ENCODE results near the gene NAALADL2. TPM values are rescaled to one million over a fixed set of nuclear protein-coding genes. Genes with fewer than 3 reads are reported as not detected.

The NAALADL2 gene
- total RNA-seq, 4 donors from 2014 or later = 7.0 to 34.7 (median 18.4) TPM

- H3K4me3 ChIP-seq = no peak overlapping the region
- TF ChIP-seq, protein P1, sequence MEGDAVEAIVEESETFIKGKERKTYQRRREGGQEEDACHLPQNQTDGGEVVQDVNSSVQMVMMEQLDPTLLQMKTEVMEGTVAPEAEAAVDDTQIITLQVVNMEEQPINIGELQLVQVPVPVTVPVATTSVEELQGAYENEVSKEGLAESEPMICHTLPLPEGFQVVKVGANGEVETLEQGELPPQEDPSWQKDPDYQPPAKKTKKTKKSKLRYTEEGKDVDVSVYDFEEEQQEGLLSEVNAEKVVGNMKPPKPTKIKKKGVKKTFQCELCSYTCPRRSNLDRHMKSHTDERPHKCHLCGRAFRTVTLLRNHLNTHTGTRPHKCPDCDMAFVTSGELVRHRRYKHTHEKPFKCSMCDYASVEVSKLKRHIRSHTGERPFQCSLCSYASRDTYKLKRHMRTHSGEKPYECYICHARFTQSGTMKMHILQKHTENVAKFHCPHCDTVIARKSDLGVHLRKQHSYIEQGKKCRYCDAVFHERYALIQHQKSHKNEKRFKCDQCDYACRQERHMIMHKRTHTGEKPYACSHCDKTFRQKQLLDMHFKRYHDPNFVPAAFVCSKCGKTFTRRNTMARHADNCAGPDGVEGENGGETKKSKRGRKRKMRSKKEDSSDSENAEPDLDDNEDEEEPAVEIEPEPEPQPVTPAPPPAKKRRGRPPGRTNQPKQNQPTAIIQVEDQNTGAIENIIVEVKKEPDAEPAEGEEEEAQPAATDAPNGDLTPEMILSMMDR (IDR thresholded peaks at IDR 0.05) = no peak
- TF ChIP-seq POLR2A (IDR thresholded peaks at IDR 0.05) = no peak
- H3K36me3 ChIP-seq = no peaks in the 10 kb centered on the region
- H3K27ac ChIP-seq = no peak overlapping the region
- H3K27me3 ChIP-seq = no peaks in the 10 kb centered on the region
- H3K9me3 ChIP-seq = peaks cover 0 to 3% (median 0%) of the 10 kb centered on the region in 4 donors
- H3K4me1 ChIP-seq = no peaks in the 10 kb centered on the region
- no peak for DNase-seq
These were observed 340.8 kb downstream of the NAALADL2 start for GRCh38 chr3:175199961-175200360.

GRCh38 chr3:175200391-175201095 is 341.4 kb downstream of the NAALADL2 start:
- no peak for TF ChIP-seq POLR2A (IDR thresholded peaks at IDR 0.05)
- TF ChIP-seq, protein P1 (IDR thresholded peaks at IDR 0.05) = no peak
- no peak overlapping the region for H3K27ac ChIP-seq
- H3K9me3 ChIP-seq = peaks cover 0 to 3% (median 0%) of the 10 kb centered on the region in 4 donors
- H3K4me1 ChIP-seq = no peaks in the 10 kb centered on the region
- H3K27me3 ChIP-seq = no peaks in the 10 kb centered on the region
- H3K4me3 ChIP-seq = no peak overlapping the region
- H3K36me3 ChIP-seq = no peaks in the 10 kb centered on the region
- DNase-seq = no peak

- H3K9me3 ChIP-seq = peaks cover 0 to 3% (median 0%) of the 10 kb centered on the region in 4 donors
- no peaks in the 10 kb centered on the region for H3K27me3 ChIP-seq
- TF ChIP-seq, protein P1 (IDR thresholded peaks at IDR 0.05) = no peak
- TF ChIP-seq POLR2A (IDR thresholded peaks at IDR 0.05) = no peak
- no peak overlapping the region for H3K27ac ChIP-seq
- H3K36me3 ChIP-seq = no peaks in the 10 kb centered on the region
- no peaks in the 10 kb centered on the region for H3K4me1 ChIP-seq
- DNase-seq = no peak
- no peak overlapping the region for H3K4me3 ChIP-seq
These were observed 348.2 kb downstream of the NAALADL2 start for GRCh38 chr3:175207361-175207760.

- Histone ChIP-seq H3K27ac (no peak overlapping the region), H3K36me3 (no peaks in the 10 kb centered on the region), H3K9me3 (peaks cover 0 to 3% (median 0%) of the 10 kb centered on the region in 4 donors), H3K27me3 (no peaks in the 10 kb centered on the region), H3K4me3 (no peak overlapping the region), H3K4me1 (no peaks in the 10 kb centered on the region)
- TF ChIP-seq POLR2A (IDR thresholded peaks at IDR 0.05) = no peak
- TF ChIP-seq, protein P1 (IDR thresholded peaks at IDR 0.05) = no peak
- no peak for DNase-seq
These were observed 349.2 kb downstream of the NAALADL2 start for GRCh38 chr3:175208326-175208725.

- no peak overlapping the region for H3K27ac ChIP-seq
- no peak for DNase-seq
- no peaks in the 10 kb centered on the region for H3K4me1 ChIP-seq
- H3K9me3 ChIP-seq = no peaks in the 10 kb centered on the region
- H3K27me3 ChIP-seq = no peaks in the 10 kb centered on the region
- no peaks in the 10 kb centered on the region for H3K36me3 ChIP-seq
- TF ChIP-seq POLR2A (IDR thresholded peaks at IDR 0.05) = no peak
- TF ChIP-seq, protein P1 (IDR thresholded peaks at IDR 0.05) = no peak
- no peak overlapping the region for H3K4me3 ChIP-seq
These were observed 352.3 kb downstream of the NAALADL2 start for GRCh38 chr3:175211466-175211865.
